ENCODE results near the gene CARS2.
A peak's percentile ranks its signal among the peaks of the same experiment; 100 is the strongest.
"Not testable (repeated sequence)": the region's sequence is repeated elsewhere in the genome, so short reads cannot be mapped to it uniquely, and the experiment has no call there.

The CARS2 gene

DNA sequence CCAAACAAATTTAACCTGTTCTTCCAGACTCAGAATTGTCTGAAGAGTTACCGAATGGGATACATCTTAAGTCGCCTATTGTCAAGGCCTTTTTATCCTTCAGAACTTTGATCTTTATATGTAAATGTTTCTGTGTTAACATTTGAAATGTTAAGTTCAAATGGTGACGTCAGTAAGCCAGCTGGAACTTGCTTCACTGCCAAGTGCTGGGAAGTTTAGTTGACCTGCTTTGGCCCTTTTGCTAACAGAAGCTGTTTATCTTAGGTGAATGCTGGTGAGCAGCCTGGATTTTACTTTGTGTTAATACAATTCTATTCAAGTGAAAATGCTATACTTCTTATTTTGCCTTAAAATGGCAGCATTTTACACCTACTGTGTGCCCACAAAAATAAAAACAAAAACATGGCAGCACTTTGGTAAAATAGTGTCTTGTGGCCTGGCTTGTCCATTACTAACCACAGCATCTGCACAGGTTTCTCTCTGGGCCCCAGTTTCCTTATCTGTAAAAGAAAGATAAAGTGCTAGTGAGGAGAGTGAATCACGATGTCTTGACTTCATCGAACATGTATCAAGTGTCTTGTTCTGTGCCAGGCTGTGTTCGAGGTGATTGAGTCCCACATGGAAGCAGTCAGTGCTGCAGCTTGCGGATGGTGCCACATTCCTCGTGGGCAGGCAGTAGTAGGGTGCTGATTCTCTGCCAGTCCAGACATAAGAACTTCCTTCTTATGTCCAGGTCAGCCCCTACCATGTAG, 88.4 kb downstream of the CARS2 start:
- peak; percentile 45 for FAIRE-seq
- no peak for TF ChIP-seq POLR2A (IDR thresholded peaks at IDR 0.05; ENCODE audit: low read depth, low read length)
- no peak for TF ChIP-seq POLR2AphosphoS5 (IDR thresholded peaks at IDR 0.05; ENCODE audit: low read depth, low read length)
- TF ChIP-seq POU2F2 (IDR thresholded peaks at IDR 0.05; ENCODE audit: low read depth, low read length), result no peak
- TF ChIP-seq TAF1 (IDR thresholded peaks at IDR 0.05; ENCODE audit: low read depth, low read length), result no peak
- no peak for TF ChIP-seq SPI1 (IDR thresholded peaks at IDR 0.05; ENCODE audit: low read depth, low read length)
- no peak for TF ChIP-seq PAX5 (IDR thresholded peaks at IDR 0.05; ENCODE audit: insufficient read depth, low read length, severe bottlenecking)
- DNase-seq (ENCODE audit: insufficient read length, low spot score), result no peak

- DNase-seq (ENCODE audit: insufficient read length, low spot score), result no peak
- FAIRE-seq, result peak; percentile 90
- TF ChIP-seq TAF1 (IDR thresholded peaks at IDR 0.05; ENCODE audit: low read depth, low read length), result peak; percentile 35; the same call in 1 of the 2 replicates
- peak; percentile 62 for TF ChIP-seq POLR2A (IDR thresholded peaks at IDR 0.05; ENCODE audit: low read depth, low read length)
- TF ChIP-seq POU2F2 (IDR thresholded peaks at IDR 0.05; ENCODE audit: low read depth, low read length), result no peak
- peak; percentile 65; the same call in 1 of the 2 replicates for TF ChIP-seq POLR2AphosphoS5 (IDR thresholded peaks at IDR 0.05; ENCODE audit: low read depth, low read length)
- TF ChIP-seq PAX5 (IDR thresholded peaks at IDR 0.05; ENCODE audit: insufficient read depth, low read length, severe bottlenecking), result no peak
- TF ChIP-seq SPI1 (IDR thresholded peaks at IDR 0.05; ENCODE audit: low read depth, low read length), result no peak
These were observed 89.5 kb downstream of the CARS2 start for GRCh38 chr13:110616103-110617101.

DNA sequence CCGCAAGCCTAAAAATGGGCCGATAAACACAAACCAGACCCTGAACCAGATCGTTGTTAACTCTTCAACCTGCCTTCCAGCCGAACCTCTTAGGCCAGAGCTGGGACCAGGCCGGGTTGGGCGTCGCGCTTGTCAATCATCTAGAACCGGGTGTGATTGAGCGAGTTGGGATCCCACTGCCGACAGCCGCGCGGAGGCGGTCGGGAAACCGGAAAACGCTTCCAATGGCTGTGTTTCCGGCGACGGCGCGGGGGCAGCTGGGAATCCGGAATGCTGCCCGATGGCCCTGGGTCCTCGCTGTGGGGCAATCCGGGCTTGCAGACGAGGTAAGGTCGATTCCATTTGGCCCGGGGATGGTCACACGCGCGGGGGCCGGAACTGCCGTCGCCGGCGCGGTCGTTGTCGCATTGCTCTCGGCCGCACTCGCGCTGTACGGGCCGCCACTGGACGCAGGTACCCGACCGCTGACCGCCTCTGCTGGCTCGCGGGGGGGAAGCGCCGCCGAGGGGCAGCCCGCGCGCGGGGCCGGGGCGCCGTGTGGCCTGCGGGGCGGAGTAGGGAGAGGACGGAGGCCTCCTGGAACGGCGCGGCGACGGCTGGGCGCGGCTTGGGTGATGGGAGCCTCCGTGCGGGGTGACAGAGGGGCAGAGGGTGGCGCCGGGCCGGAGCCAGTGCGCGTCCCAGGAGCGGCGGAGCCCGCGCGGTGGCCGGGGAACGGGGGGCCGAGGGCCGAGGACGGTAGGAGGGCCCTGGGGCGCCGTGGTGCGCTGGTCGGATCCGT, 90.4 kb downstream of the CARS2 start, which contains the start of gene NAXD:
NAXD (plus strand) TSS at position 224 of the 781 bp plus-strand sequence; CDS start at position 281, 57 bp downstream.
- TF ChIP-seq POLR2AphosphoS5 (IDR thresholded peaks at IDR 0.05; ENCODE audit: low read depth, low read length), result peak; percentile 43; the same call in 1 of the 2 replicates
- no peak for TF ChIP-seq SPI1 (IDR thresholded peaks at IDR 0.05; ENCODE audit: low read depth, low read length)
- TF ChIP-seq POLR2A (IDR thresholded peaks at IDR 0.05; ENCODE audit: low read depth, low read length), result peak; percentile 20; the same call in 1 of the 2 replicates
- TF ChIP-seq POU2F2 (IDR thresholded peaks at IDR 0.05; ENCODE audit: low read depth, low read length), result no peak
- TF ChIP-seq TAF1 (IDR thresholded peaks at IDR 0.05; ENCODE audit: low read depth, low read length), result no peak
- TF ChIP-seq PAX5 (IDR thresholded peaks at IDR 0.05; ENCODE audit: insufficient read depth, low read length, severe bottlenecking), result no peak
- FAIRE-seq, result peak; percentile 97
- peak; percentile 98 for DNase-seq (ENCODE audit: insufficient read length, low spot score)

DNA sequence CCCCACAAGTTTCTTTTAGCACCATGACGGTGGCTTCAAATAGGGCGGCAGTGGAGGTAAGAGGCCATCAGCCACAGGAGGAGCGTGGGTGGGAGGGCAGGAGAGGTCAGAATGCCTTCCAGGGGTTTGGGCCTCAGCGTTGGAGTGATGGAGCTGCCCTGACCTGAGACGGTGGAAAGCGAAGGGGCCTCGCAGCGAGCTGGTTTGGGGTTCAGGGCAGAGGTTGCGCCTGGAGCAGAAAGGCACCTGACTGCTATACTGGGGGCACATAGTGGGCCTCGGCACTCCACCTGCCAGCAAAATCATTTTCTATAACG, 91.0 kb downstream of the CARS2 start:
- FAIRE-seq (no peak), DNase-seq (ENCODE audit: insufficient read length, low spot score) (no peak)
- TF ChIP-seq TAF1 (IDR thresholded peaks at IDR 0.05; ENCODE audit: low read depth, low read length), result no peak
- no peak for TF ChIP-seq POLR2A (IDR thresholded peaks at IDR 0.05; ENCODE audit: low read depth, low read length)
- TF ChIP-seq POLR2AphosphoS5 (IDR thresholded peaks at IDR 0.05; ENCODE audit: low read depth, low read length), result no peak
- no peak for TF ChIP-seq PAX5 (IDR thresholded peaks at IDR 0.05; ENCODE audit: insufficient read depth, low read length, severe bottlenecking)
- TF ChIP-seq POU2F2 (IDR thresholded peaks at IDR 0.05; ENCODE audit: low read depth, low read length), result no peak
- TF ChIP-seq SPI1 (IDR thresholded peaks at IDR 0.05; ENCODE audit: low read depth, low read length), result no peak

DNA sequence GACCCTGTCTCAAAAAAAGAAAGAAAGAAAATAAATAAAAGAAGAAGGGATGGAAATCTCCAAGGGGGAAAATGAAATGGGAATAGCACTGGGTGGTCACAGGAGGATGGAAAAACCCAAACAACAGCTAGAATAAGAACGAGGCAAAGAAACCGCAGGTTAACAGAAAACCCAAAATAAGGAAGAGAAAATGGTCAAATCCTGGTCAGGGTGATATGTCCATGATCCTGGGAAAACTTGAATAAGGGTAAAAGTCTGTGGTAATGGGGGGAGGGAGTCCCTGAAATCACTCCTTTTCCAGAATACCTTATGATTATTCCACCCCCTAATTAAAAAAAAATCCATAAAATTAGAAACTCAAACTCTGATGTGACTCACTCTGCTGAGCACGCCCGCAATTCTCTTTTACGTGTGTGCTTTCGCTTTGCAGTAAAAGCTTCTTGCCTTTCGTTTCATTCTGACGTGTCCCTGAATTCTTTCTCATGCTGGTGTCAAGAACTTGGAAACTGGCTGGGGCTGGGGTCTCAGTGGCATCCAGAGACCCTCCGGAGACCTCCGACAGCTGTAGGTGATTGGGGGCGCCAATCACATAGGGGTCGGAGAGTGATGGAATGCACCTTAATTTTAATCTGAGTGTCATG, 94.8 kb downstream of the CARS2 start:
- FAIRE-seq (no peak), DNase-seq (ENCODE audit: insufficient read length, low spot score) (no peak)
- no peak for TF ChIP-seq POLR2AphosphoS5 (IDR thresholded peaks at IDR 0.05; ENCODE audit: low read depth, low read length)
- TF ChIP-seq TAF1 (IDR thresholded peaks at IDR 0.05; ENCODE audit: low read depth, low read length), result no peak
- TF ChIP-seq SPI1 (IDR thresholded peaks at IDR 0.05; ENCODE audit: low read depth, low read length), result peak; percentile 56
- TF ChIP-seq POU2F2 (IDR thresholded peaks at IDR 0.05; ENCODE audit: low read depth, low read length), result no peak
- no peak for TF ChIP-seq POLR2A (IDR thresholded peaks at IDR 0.05; ENCODE audit: low read depth, low read length)
- TF ChIP-seq PAX5 (IDR thresholded peaks at IDR 0.05; ENCODE audit: insufficient read depth, low read length, severe bottlenecking), result no peak

GRCh38 chr13:110607675-110608224, 98.2 kb downstream of the CARS2 start:
- TF ChIP-seq PAX5 (IDR thresholded peaks at IDR 0.05; ENCODE audit: insufficient read depth, low read length, severe bottlenecking), result no peak
- no peak for TF ChIP-seq TAF1 (IDR thresholded peaks at IDR 0.05; ENCODE audit: low read depth, low read length)
- no peak for TF ChIP-seq SPI1 (IDR thresholded peaks at IDR 0.05; ENCODE audit: low read depth, low read length)
- TF ChIP-seq POLR2AphosphoS5 (IDR thresholded peaks at IDR 0.05; ENCODE audit: low read depth, low read length), result no peak
- TF ChIP-seq POLR2A (IDR thresholded peaks at IDR 0.05; ENCODE audit: low read depth, low read length), result no peak
- no peak for TF ChIP-seq POU2F2 (IDR thresholded peaks at IDR 0.05; ENCODE audit: low read depth, low read length)
- no peak for DNase-seq (ENCODE audit: insufficient read length, low spot score)
- no peak for FAIRE-seq

DNA sequence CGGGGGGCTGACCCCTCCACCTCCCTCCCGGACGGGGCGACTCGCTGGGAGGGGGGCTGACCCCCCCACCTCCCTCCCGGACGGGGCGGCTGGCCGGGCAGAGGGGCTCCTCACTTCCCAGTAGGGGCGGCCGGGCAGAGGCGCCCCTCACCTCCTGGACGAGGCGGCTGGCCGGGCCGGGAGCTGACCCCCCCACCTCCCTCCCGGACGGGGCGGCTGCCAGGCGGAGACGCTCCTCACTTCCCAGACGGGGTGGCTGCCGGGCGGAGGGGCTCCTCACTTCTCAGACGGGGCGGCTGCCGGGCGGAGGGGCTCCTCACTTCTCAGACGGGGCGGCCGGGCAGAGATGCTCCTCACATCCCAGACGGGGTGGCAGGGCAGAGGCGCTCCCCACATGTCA, 99.6 kb downstream of the CARS2 start:
- not testable (repeated sequence) for FAIRE-seq; DNase-seq (ENCODE audit: insufficient read length, low spot score)

- no peak for TF ChIP-seq SPI1 (IDR thresholded peaks at IDR 0.05; ENCODE audit: low read depth, low read length)
- TF ChIP-seq POLR2A (IDR thresholded peaks at IDR 0.05; ENCODE audit: low read depth, low read length), result no peak
- no peak for TF ChIP-seq POU2F2 (IDR thresholded peaks at IDR 0.05; ENCODE audit: low read depth, low read length)
- TF ChIP-seq TAF1 (IDR thresholded peaks at IDR 0.05; ENCODE audit: low read depth, low read length), result no peak
- TF ChIP-seq PAX5 (IDR thresholded peaks at IDR 0.05; ENCODE audit: insufficient read depth, low read length, severe bottlenecking), result no peak
- no peak for TF ChIP-seq POLR2AphosphoS5 (IDR thresholded peaks at IDR 0.05; ENCODE audit: low read depth, low read length)
- FAIRE-seq (no peak), DNase-seq (ENCODE audit: insufficient read length, low spot score) (no peak)
These were observed 100.8 kb downstream of the CARS2 start for GRCh38 chr13:110605132-110605531.

Data from GM12891 (cell line).